IPS-20b (cell line): ENCODE measurements around the gene COPZ2.
"Not testable (repeated sequence)": the region's sequence is repeated elsewhere in the genome, so short reads cannot be mapped to it uniquely, and the experiment has no call there.

ENCODE experiments used
- H3K27ac ChIP-seq: one replicate; pipeline ENCODE4 v1.5.1; 2013; ENCODE audit warnings: low read length
- H3K27me3 ChIP-seq: 2 replicates; pipeline ENCODE4 v1.6.1; 2013; ENCODE audit warnings: mild to moderate bottlenecking, low read length, inconsistent platforms; ENCODE audit not compliant: insufficient read depth
- H3K36me3 ChIP-seq: 2 replicates; pipeline ENCODE4 v1.6.1; 2013; ENCODE audit warnings: low read depth, mild to moderate bottlenecking, inconsistent platforms, low read length, moderate library complexity; ENCODE audit not compliant: insufficient read depth
- H3K4me1 ChIP-seq: 2 replicates; pipeline ENCODE4 v1.6.1; 2013; ENCODE audit warnings: mild to moderate bottlenecking, control low read depth, inconsistent platforms, low read length, moderate library complexity; ENCODE audit not compliant: insufficient read depth
- H3K4me3 ChIP-seq: 2 replicates; pipeline ENCODE4 v1.5.1; 2013; ENCODE audit warnings: mild to moderate bottlenecking, low read length, inconsistent platforms
- H3K9ac ChIP-seq: 2 replicates; pipeline ENCODE4 v1.6.1; 2013; ENCODE audit warnings: low read depth, mild to moderate bottlenecking, inconsistent platforms, low read length, moderate library complexity
- H3K9me3 ChIP-seq: 2 replicates; pipeline ENCODE4 v1.6.1; 2013; ENCODE audit warnings: mild to moderate bottlenecking, low read depth, low read length, inconsistent platforms; ENCODE audit not compliant: insufficient read depth

The COPZ2 gene

DNA sequence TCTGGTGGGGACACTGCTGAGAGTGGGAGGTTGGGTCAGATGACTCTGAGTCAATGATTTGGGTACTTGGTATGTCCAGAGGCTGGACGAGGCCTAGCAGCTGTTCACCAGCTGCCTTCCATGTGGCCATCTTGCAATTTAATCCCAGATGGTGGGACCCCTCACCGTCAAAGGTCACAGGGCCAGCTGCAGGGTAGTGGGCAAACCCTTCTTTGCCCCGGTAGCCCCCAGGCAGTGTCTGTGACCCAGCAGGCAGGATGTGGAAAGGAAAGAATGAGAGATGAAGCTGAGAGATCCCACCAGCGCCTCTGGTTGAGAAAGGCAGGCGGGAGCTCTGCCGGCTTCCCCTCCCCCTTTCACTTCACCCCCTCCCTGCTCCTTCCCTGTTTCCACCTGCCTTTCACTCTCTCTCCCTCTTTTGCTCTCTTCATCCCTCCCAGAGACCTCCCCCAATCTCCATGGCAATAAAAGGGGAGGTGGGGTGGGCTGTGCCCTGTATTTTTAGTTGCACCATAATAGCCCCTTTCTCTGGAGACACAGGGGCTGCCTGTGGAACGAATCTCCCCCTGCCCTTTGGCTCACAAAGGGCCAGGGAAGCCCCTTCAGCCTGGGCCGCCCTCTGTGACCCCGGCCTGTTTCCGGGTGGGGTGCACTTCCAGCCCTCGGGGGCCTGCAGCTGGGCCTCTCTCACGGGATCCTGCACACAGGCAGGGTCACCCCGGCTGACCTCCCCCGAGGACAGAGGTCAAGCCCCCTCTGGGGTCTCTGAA, 46.5 kb downstream of the COPZ2 start:
- Histone ChIP-seq H3K9ac (peak overlapping the region; percentile 46; the same call in 1 of the 2 replicates), H3K4me3 (peak overlapping the region; percentile 34; the same call in 1 of the 2 replicates), H3K4me1 (peaks cover 36% of the 10 kb centered on the region; the same call in 1 of the 2 replicates)

DNA sequence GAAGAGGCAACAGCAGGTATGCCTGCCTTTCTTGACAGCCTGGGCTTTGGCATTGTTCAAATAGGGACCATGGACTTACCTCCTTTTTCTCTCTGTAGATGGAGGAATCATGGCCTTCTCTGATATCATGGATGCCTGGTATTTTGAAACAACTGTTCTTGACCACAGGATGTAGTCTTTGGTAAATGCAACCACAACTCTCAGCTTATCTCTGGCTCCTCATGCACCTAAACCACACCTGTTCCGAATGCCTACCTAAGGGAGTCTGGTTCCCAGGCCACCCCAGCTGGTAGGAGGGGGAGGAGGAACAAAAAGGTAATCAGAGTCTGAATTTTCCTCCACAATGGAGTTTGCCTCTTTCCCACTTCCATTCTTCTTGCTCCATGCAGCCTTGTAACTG, 47.9 kb downstream of the COPZ2 start:
- Histone ChIP-seq H3K4me3 (no peak overlapping the region), H3K9me3 (no peaks in the 10 kb centered on the region), H3K36me3 (no peaks in the 10 kb centered on the region), H3K27me3 (no peaks in the 10 kb centered on the region), H3K9ac (no peak overlapping the region), H3K4me1 (peaks cover 24% of the 10 kb centered on the region; the same call in 1 of the 2 replicates), H3K27ac (no peak overlapping the region)

More for the DNA sequence above, 46.5 kb downstream of the COPZ2 start:
- H3K36me3 ChIP-seq: no peaks in the 10 kb centered on the region
- H3K27me3 ChIP-seq: no peaks in the 10 kb centered on the region
- H3K9me3 ChIP-seq: no peaks in the 10 kb centered on the region
- H3K27ac ChIP-seq: peak overlapping the region; percentile 17

DNA sequence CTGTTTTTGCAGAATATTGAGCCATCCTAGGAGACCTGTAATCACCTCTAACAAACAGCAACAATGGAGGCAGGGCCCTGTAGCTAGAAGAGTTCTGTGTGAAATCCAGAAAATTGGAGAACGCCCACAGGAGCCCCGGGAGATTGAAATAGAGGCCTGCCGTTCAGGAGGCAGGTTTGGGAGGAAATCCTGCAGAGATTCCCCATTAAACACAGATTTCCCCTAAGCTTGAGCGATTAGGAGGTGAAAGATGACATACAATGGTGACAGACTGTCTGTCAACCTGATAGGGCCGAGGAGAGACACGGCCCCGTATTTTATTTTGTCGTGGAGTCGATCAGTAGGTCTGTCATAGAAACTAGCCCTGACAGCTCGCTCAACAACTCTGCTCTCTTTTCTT, 48.4 kb downstream of the COPZ2 start:
- Histone ChIP-seq H3K27me3 (no peaks in the 10 kb centered on the region), H3K27ac (no peak overlapping the region), H3K4me1 (peaks cover 22% of the 10 kb centered on the region; the same call in 1 of the 2 replicates), H3K4me3 (no peak overlapping the region), H3K36me3 (peaks cover 4% of the 10 kb centered on the region; the same call in 1 of the 2 replicates), H3K9me3 (no peaks in the 10 kb centered on the region), H3K9ac (no peak overlapping the region)

DNA sequence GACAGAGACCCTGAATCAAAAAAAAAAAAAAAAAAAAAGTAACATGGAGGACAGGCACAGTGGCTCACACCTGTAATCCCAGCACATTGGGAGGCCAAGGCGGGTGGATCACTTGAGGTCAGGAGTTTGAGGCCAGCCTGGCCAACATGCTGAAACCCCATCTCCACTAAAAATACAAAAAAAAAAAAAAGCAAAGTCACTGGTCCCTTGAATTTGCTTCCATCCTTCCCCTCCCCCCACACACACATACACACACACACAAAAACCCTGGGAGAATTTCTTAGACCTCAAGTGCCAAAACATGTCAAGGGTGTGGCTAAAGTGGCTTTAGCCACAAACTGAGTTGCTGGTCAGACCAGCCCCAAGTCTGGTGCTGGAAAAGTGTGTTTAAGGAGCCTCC, 49.2 kb downstream of the COPZ2 start:
- not testable (repeated sequence) for H3K27ac ChIP-seq

DNA sequence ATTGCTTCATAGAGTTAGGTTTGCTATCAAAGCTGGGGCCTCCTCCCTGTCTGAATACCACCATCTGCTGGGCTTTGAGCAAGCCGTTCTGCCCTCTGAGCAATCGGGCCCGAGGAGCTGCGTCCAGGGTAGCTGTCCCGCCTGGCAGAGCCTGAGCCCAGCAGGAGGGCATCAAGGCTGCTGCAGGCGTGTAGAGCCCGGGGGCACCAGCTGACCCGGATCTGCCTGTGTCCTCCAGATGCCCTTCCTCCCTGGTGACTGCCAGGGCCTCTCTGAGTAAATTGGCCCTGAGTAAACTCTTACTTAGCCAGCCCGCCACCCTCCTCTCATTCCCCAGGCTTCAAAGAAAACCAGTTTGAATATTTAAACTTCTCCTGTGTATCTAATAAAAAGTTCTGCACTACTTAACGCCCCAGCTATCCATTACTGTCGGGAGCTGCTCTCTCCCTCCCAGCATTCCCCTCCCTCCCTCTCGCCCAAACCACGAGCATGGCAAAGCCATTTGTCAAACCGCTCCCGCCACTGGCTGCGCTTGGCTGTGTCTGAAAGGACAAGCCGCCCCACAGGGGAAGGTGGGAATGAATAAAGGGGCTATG, 50.3 kb downstream of the COPZ2 start:
- Histone ChIP-seq H3K4me1 (peaks cover 22% of the 10 kb centered on the region; the same call in 1 of the 2 replicates), H3K9ac (no peak overlapping the region), H3K4me3 (no peak overlapping the region), H3K27ac (no peak overlapping the region), H3K27me3 (no peaks in the 10 kb centered on the region), H3K36me3 (peaks cover 21% of the 10 kb centered on the region), H3K9me3 (no peaks in the 10 kb centered on the region)

More for the DNA sequence above, 49.2 kb downstream of the COPZ2 start:
- H3K9me3 ChIP-seq, H3K4me3 ChIP-seq, H3K27me3 ChIP-seq, H3K9ac ChIP-seq: not testable (repeated sequence)
- peaks cover 10% of the 10 kb centered on the region; the same call in 1 of the 2 replicates for H3K36me3 ChIP-seq
- peaks cover 22% of the 10 kb centered on the region; the same call in 1 of the 2 replicates for H3K4me1 ChIP-seq

DNA sequence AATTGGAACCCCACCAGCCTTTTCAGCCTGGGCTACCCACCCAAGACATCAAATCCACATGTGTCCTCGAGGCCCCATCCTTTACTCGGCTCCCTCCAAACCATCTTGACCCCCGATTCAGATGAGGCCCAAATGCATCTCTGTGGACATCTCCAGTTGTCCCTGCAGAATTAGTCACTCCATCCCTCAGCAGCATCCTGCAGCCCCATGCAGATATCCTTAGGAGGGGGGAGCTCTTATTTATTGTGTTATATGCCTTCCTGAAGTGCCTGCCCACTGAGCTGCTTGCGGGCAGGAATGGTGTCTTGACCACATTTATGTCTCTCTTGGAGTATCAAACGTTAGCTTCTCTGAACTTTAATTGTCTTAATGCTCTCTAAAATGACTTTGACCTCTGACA, 51.1 kb downstream of the COPZ2 start:
- Histone ChIP-seq H3K4me3 (no peak overlapping the region), H3K27me3 (no peaks in the 10 kb centered on the region), H3K36me3 (peaks cover 30% of the 10 kb centered on the region), H3K27ac (no peak overlapping the region), H3K9me3 (no peaks in the 10 kb centered on the region), H3K4me1 (peaks cover 18% of the 10 kb centered on the region; the same call in 1 of the 2 replicates), H3K9ac (no peak overlapping the region)

DNA sequence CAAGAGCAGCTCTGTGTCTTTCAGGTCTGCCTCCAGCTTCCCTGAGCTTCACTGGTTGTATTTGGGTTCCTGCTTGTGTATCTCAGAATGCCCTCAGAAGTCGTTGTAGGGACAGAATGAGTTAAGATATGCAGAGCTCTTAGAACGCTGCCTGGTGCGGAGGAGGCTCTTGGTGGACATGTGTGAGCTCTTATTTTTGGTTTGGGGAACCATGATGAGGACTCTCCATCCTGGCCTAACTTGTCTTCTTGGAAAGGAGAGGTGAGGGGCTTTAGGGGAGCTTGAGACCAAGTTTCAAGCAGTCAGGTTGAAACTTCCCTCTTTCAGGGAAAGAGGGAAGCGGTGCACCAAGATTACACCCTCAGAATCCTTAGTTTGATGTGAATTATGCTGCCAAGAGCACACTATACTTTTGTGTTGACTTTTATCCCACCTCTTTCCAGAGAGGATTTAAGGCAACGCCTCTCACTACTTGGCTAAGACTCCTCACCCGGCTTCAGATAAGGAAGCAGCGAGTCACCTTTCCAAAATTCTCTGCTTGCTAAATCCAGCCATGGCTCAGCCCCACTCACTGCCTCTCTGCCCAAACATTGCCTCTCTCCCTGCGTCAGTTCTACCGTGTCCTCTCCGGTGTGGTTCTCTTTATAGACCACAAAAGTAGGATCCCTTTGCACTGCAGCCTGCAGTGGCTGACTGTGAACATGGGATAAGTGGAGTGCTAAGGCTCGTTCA, 53.9 kb downstream of the COPZ2 start:
- H3K9ac ChIP-seq: no peak overlapping the region

DNA sequence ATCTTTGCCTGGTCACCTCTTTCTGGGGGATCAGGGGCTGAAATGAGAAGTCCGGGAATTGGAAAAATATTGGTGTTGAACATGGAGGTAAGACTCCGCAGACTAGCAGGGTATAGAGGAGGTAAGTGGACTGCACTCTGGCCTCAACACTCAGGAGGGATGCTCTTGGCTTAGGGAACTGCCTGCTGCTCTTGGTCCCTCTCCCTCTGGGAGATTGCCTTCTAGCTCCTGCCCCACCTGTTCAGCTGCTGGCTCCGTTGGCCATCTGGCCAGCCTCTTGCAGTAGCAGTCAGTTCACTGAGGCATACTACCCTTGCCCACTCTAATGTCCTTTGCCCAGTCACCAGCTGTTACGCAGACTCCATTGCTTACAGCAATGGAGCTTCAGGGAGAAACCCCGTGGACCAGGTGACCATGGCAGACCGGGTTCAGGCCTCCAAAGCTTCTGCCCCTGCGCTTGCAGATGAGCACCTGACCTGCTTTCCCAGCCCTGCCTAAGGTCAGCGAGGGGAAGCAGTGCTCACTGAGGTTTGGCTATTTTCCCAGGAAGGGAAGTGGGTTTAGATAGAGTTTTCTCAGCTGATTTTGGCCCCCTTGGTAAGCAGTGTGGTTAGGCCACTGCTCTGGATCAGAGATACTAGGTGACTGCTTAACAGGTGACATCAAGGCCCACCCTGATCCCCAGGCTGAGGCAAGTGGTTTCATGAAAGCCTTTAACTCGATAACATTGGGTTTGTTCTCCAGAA, 54.8 kb downstream of the COPZ2 start:
- no peaks in the 10 kb centered on the region for H3K9me3 ChIP-seq
- H3K36me3 ChIP-seq: peaks cover 62% of the 10 kb centered on the region

More for the DNA sequence above, 53.9 kb downstream of the COPZ2 start:
- H3K27ac ChIP-seq: no peak overlapping the region
- no peak overlapping the region for H3K4me3 ChIP-seq
- peaks cover 12% of the 10 kb centered on the region for H3K4me1 ChIP-seq
- H3K36me3 ChIP-seq: peaks cover 58% of the 10 kb centered on the region
- H3K27me3 ChIP-seq: no peaks in the 10 kb centered on the region
- no peaks in the 10 kb centered on the region for H3K9me3 ChIP-seq

DNA sequence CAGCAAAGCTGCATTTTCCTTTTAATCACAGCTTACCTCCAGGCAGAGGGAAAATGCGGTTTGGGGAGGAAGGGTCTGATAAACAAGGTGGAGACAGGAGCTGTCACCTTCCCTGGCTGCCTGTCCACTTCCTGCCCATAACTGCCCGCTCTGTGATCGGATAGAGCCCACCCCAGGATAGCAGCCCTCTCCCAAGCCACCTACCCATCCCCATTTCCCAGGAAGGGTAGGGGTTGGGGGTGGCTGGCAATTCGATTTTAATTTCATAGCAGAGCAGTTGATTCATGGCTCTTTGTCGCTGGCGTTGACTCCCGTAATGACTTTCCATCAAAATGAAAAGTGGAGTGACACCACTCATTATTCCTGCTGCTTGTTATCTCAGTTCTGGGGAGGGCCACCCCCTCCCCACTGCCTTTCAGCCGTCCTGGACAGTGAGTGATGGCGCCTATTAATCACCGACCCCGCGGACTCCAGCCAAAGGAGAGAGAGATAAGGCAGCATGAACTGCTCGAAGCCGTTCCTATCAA, 55.4 kb downstream of the COPZ2 start:
- H3K36me3 ChIP-seq: peaks cover 67% of the 10 kb centered on the region

More for the DNA sequence above, 54.8 kb downstream of the COPZ2 start:
- no peaks in the 10 kb centered on the region for H3K27me3 ChIP-seq
- peaks cover 10% of the 10 kb centered on the region for H3K4me1 ChIP-seq
- no peak overlapping the region for H3K27ac ChIP-seq
- H3K4me3 ChIP-seq: no peak overlapping the region
- no peak overlapping the region for H3K9ac ChIP-seq

DNA sequence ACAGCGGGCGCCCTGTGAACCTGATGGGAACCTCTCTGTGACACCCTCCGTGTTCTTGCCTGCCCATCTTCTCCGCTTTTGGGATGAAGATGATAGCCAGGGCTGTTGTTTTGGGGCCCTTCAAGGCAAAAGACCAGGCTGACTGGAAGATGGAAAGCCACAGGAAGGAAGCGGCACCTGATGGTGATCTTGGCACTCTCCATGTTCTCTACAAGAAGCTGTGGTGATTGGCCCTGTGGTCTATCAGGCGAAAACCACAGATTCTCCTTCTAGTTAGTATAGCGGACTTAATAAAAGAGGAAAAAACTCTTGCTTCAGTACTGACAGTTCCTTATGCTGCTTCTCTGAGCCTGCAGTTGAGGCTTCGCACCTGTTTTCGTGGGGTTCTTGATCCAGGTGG, 56.1 kb downstream of the COPZ2 start:
- Histone ChIP-seq H3K27me3 (no peaks in the 10 kb centered on the region), H3K4me1 (peaks cover 1% of the 10 kb centered on the region), H3K9ac (no peak overlapping the region), H3K36me3 (peaks cover 72% of the 10 kb centered on the region), H3K9me3 (no peaks in the 10 kb centered on the region), H3K4me3 (no peak overlapping the region), H3K27ac (no peak overlapping the region)

More for the DNA sequence above, 55.4 kb downstream of the COPZ2 start:
- Histone ChIP-seq H3K4me3 (no peak overlapping the region), H3K4me1 (peaks cover 6% of the 10 kb centered on the region), H3K9ac (no peak overlapping the region), H3K27ac (no peak overlapping the region), H3K27me3 (no peaks in the 10 kb centered on the region), H3K9me3 (no peaks in the 10 kb centered on the region)

DNA sequence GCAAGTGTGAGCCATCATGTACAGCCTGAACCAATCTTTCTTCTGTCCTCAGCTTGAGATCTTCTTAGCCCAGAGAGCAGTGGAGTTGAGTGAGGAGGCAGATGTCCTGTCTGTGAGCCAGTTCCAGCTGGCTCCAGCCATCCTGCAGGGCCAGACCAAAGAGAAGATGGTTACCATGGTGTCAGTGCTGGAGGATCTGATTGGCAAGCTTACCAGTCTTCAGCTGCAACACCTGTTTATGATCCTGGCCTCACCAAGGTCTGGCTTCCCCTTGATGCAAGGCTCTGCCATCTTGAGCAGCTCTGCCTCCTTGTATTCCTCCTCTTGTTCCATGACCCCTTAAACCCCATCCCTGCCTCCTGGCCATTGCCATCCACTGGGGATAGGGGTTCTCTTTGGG, 57.1 kb downstream of the COPZ2 start:
- Histone ChIP-seq H3K4me3 (no peak overlapping the region), H3K9ac (no peak overlapping the region), H3K4me1 (no peaks in the 10 kb centered on the region; the same call in 1 of the 2 replicates), H3K27ac (no peak overlapping the region), H3K27me3 (no peaks in the 10 kb centered on the region), H3K9me3 (no peaks in the 10 kb centered on the region), H3K36me3 (peaks cover 81% of the 10 kb centered on the region)
